SU-DHL-6 (cell line): Measurements from ENCODE around the gene CHSY1.

Experiments used
- H2AFZ ChIP-seq: fragments of 200-600 bp; sonication (generic); 2 replicates; pipeline ENCODE4 v1.6.1; 2014; ENCODE audit warnings: low read depth, mild to moderate bottlenecking, moderate library complexity, mixed read lengths, antibody characterized with exemption, low read length; ENCODE audit not compliant: severe bottlenecking
- H3F3A ChIP-seq: fragments of 200-600 bp; shearing (Covaris generic); 2 replicates; pipeline ENCODE4 v1.6.0; 2016; ENCODE audit warnings: antibody characterized with exemption, mild to moderate bottlenecking; ENCODE audit not compliant: insufficient read depth
- H3K27ac ChIP-seq: fragments of 200-600 bp; sonication (generic); 2 replicates; pipeline ENCODE4 v1.5.1; 2016; ENCODE audit warnings: low read depth, mild to moderate bottlenecking, low read length, moderate library complexity, mixed read lengths
- H3K27me3 ChIP-seq: fragments of 200-600 bp; sonication (generic), shearing (Covaris generic); 2 replicates; pipeline ENCODE4 v1.6.0; 2014; ENCODE audit warnings: mild to moderate bottlenecking, low read length
- H3K36me3 ChIP-seq: fragments of 200-600 bp; sonication (generic); 2 replicates; pipeline ENCODE4 v1.6.1; 2014; ENCODE audit warnings: mild to moderate bottlenecking, low read length, mixed read lengths
- H3K4me2 ChIP-seq: fragments of 300-600, 200-600 bp; shearing (Covaris generic), sonication (generic); 2 replicates; pipeline ENCODE4 v1.6.0; 2014; ENCODE audit warnings: low read length, low read depth, mild to moderate bottlenecking; ENCODE audit not compliant: poor library complexity, severe bottlenecking
- H3K4me3 ChIP-seq: fragments of 200-600 bp; sonication (generic); 2 replicates; pipeline ENCODE4 v1.5.1; 2014; ENCODE audit warnings: antibody characterized with exemption, low read length, mild to moderate bottlenecking, mixed read lengths; ENCODE audit not compliant: insufficient read depth, poor library complexity, severe bottlenecking
- H3K79me2 ChIP-seq: fragments of 200-600 bp; sonication (generic); 2 replicates; pipeline ENCODE4 v1.6.1; 2014; ENCODE audit warnings: mild to moderate bottlenecking, low read length, moderate library complexity; ENCODE audit not compliant: insufficient read depth
- H3K9ac ChIP-seq: fragments of 200-600 bp; sonication (generic); 2 replicates; pipeline ENCODE4 v1.7.0; 2014; ENCODE audit warnings: mild to moderate bottlenecking, low read length
- H3K9me2 ChIP-seq: fragments of 200-600 bp; sonication (generic); replicated peaks from 2 replicates; pipeline ENCODE4 v1.6.1; 2014; ENCODE audit warnings: low read length; ENCODE audit not compliant: insufficient read depth
- H3K9me3 ChIP-seq: fragments of 200-600 bp; sonication (generic); 2 replicates; pipeline ENCODE4 v1.6.1; 2014; ENCODE audit warnings: low read length, mixed read lengths; ENCODE audit not compliant: insufficient read depth
- H4K20me1 ChIP-seq: fragments of 200-600 bp; sonication (generic); 2 replicates; pipeline ENCODE4 v1.6.1; 2014; ENCODE audit warnings: low read depth, mild to moderate bottlenecking, antibody characterized with exemption, low read length, moderate library complexity, mixed read lengths
- EZH2phosphoT487 ChIP-seq: fragments of 200-600 bp; sonication (generic), shearing (Covaris generic); conservative IDR thresholded peaks from 2 replicates; pipeline ENCODE4 v1.6.1; 2018; ENCODE audit warnings: mild to moderate bottlenecking, antibody characterized with exemption, low read length, moderate library complexity, mixed read lengths
- TF ChIP-seq, protein P1 (sequence below): fragments of 200-600 bp; sonication (generic); IDR thresholded peaks from one replicate; pipeline ENCODE4 v1.5.1; 2017; ENCODE audit warnings: antibody characterized with exemption, mild to moderate bottlenecking, low read length, moderate library complexity; ENCODE audit not compliant: insufficient read depth, poor library complexity, severe bottlenecking

Gene CHSY1

DNA sequence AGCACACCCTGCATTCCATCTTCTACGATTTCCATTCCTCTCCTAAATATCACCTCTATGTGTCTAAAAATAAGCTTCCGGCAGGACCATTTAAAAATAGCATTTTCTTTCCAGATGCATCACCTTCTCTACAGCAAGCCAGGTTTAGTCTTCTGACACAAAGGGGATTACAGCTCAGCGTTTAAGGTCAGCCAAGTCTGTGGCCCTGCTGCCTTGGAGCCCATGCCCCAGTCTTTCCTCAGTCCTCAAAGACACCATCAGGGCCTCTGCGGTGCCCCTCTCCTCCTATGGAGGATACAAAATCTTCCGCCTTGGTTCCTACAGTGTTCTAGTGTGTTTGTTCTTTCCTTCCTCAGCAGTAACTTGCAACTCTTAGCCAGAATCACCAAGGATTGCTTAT lies 21.7 kb upstream of the CHSY1 start:
- peaks cover 9% of the 10 kb centered on the region for H3F3A ChIP-seq
- H3K4me3 ChIP-seq, result no peak overlapping the region
- H2AFZ ChIP-seq, result no peak overlapping the region
- peaks cover 11% of the 10 kb centered on the region for H3K79me2 ChIP-seq
- no peak overlapping the region for H3K4me2 ChIP-seq
- no peaks in the 10 kb centered on the region for H3K9me3 ChIP-seq
- TF ChIP-seq, protein P1, sequence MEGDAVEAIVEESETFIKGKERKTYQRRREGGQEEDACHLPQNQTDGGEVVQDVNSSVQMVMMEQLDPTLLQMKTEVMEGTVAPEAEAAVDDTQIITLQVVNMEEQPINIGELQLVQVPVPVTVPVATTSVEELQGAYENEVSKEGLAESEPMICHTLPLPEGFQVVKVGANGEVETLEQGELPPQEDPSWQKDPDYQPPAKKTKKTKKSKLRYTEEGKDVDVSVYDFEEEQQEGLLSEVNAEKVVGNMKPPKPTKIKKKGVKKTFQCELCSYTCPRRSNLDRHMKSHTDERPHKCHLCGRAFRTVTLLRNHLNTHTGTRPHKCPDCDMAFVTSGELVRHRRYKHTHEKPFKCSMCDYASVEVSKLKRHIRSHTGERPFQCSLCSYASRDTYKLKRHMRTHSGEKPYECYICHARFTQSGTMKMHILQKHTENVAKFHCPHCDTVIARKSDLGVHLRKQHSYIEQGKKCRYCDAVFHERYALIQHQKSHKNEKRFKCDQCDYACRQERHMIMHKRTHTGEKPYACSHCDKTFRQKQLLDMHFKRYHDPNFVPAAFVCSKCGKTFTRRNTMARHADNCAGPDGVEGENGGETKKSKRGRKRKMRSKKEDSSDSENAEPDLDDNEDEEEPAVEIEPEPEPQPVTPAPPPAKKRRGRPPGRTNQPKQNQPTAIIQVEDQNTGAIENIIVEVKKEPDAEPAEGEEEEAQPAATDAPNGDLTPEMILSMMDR, result no peak
- TF ChIP-seq EZH2phosphoT487, result no peak
- no peak overlapping the region for H3K9ac ChIP-seq
- H3K27me3 ChIP-seq, result no peaks in the 10 kb centered on the region
- peaks cover 21% of the 10 kb centered on the region; the same call in 1 of the 2 replicates for H3K36me3 ChIP-seq
- H3K27ac ChIP-seq, result no peak overlapping the region
- no peaks in the 10 kb centered on the region for H4K20me1 ChIP-seq
- H3K9me2 ChIP-seq, result no peaks in the 10 kb centered on the region

DNA sequence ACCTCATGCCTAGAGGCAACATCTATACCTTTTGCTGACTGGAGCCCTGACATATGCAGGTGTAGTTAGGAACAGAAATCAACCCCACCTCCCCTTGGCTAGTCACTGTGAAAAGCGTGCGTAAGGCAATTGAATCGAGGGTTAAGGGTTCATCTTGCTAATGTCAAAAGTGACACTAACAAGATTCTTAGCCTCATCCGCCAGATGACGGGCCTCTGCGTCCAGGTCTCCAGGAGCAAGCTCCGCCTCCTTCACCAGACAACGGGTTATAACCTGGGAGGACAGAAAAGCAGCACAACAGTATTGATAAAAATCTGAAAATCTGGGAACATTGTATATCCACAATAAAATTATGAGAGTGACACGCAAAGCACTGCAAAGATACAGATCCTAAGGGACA lies 20.7 kb upstream of the CHSY1 start:
- H3K36me3 ChIP-seq, result peaks cover 21% of the 10 kb centered on the region; the same call in 1 of the 2 replicates
- H3F3A ChIP-seq, result no peaks in the 10 kb centered on the region

GRCh38 chr15:101269479-101270223 lies 17.8 kb upstream of the CHSY1 start:
- Histone ChIP-seq H3K9me2 (no peaks in the 10 kb centered on the region), H3F3A (no peaks in the 10 kb centered on the region), H3K9me3 (no peaks in the 10 kb centered on the region), H2AFZ (no peak overlapping the region), H3K9ac (no peak overlapping the region), H3K4me3 (no peak overlapping the region), H3K36me3 (peaks cover 21% of the 10 kb centered on the region; the same call in 1 of the 2 replicates), H3K27me3 (no peaks in the 10 kb centered on the region), H4K20me1 (no peaks in the 10 kb centered on the region), H3K79me2 (no peaks in the 10 kb centered on the region), H3K4me2 (no peak overlapping the region), H3K27ac (no peak overlapping the region)
- no peak for TF ChIP-seq EZH2phosphoT487
- TF ChIP-seq, protein P1, result no peak

More for the DNA sequence above, 20.7 kb upstream of the CHSY1 start:
- TF ChIP-seq, protein P1, result no peak
- TF ChIP-seq EZH2phosphoT487, result no peak
- Histone ChIP-seq H3K9ac (no peak overlapping the region), H3K4me2 (no peak overlapping the region), H3K79me2 (peaks cover 11% of the 10 kb centered on the region), H3K27me3 (no peaks in the 10 kb centered on the region), H2AFZ (no peak overlapping the region), H3K4me3 (no peak overlapping the region), H3K9me2 (no peaks in the 10 kb centered on the region), H3K27ac (no peak overlapping the region), H3K9me3 (no peaks in the 10 kb centered on the region), H4K20me1 (no peaks in the 10 kb centered on the region)
